NAMALWA (cell line): ENCODE data around the gene GALC.
A peak's percentile ranks its signal among the peaks of the same experiment; 100 is the strongest.

Source experiments
- DNase-seq: peaks from one replicate; pipeline ENCODE4 v3.0.0-alpha.2; 2015; ENCODE audit warnings: low spot score

Gene GALC

DNA sequence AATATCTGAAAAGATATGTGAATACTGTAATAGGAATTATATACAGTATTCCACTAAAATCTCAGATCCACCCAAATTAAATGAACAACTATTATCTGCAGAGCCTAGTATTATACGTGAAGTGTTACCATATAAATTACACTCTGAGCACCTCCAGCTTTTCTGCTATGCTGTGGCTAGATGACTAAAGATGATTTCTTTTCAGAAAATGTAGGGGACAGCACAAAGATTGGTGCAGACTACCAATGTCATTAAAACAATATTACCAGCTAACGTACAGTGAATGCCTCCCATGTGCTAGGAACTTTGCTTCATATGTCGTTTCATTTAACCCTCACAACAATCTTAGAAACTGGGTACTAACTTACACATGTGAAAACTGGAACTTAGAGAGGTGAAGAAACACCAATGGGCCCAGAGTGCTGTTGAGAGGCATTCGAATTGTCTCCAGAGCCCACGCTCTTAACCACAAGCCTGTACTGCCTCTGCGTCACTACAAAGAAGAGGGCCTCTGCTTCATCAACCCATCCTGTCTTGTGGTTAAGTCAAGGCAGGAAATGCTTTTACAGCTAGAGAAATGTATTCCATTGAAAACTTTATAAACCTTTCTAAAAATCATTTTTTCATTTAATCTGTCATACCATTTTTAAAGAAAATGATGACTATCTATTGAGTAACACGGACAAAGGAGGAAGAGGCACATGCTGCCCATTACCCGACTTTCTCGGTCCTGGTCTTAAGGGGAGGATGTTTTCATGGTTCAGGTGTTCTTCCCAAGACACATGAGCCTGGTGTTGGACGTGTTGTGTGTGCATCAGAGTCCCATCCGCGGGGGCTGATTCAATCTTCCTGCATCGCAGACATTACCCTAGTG, 13.2 kb upstream of the GALC start:
- peak; percentile 81 for DNase-seq

DNA sequence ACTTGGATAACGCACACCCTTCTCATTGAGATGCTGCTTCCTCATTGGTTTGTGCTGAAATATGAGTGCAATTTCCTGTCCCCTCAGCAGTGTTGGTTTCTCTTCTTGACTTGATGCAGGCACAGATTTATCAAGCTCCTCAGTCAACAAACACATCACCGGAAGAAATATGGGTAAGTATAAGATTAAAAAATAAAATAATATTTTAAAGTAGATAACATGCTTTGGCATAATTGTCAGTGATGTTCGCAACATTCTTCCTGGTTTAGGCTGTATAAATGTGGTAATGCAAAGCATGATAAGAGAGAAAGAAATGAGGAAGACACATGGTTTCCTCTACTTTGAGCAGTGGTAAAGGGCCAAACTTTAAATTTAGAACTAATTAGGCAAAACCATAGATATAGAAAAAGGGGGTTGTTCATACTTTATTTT, 12.1 kb upstream of the GALC start, which contains the start of gene GPR65:
Gene GPR65, plus strand, starts transcription at position 86 of the 432 bp plus-strand sequence. CDS start 5,713 bp downstream, outside the sequence.
- peak; percentile 83 for DNase-seq

DNA sequence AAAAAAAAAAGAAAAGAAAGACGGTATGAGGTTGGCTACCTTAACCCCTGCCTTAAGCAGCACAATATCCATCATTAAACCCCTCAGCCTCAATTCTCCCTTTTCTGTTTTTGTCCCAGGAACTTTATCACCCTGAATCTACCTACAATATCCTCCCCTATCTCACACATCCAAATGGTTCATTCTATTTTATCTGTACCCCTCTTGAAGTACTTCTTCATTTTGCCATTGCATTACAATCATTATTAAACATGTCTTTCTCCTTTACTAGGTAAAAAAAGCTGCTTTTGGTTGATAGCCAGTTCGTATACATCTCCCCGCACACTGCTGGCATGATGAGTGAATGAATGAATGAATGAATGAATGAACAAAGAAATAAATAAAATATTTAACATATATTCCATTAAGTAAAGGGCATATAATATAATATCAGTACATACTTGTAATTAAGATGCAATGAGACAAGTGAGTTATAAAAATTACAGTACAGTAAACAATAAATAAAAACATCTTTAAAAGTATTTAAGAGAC, 11.6 kb upstream of the GALC start:
- peak; percentile 21 for DNase-seq

DNA sequence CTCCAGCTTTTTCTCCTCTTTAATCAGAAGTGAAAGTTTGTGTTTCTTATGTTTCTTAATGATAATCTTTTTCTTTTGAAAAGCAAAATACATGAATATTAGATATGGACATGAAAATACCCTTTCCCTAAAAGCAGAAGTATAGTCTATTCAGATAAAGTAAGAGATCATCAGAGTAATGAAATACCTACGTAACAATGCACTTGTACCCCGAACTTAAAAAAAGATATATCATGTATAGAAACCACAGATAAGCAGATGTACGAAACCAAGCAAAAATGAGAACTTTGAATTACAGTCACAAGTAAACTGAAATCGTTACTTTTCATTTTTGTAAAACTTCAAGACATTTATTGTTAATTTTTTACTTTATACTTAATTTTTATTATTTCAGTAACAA, 10.4 kb upstream of the GALC start:
- no peak for DNase-seq

DNA sequence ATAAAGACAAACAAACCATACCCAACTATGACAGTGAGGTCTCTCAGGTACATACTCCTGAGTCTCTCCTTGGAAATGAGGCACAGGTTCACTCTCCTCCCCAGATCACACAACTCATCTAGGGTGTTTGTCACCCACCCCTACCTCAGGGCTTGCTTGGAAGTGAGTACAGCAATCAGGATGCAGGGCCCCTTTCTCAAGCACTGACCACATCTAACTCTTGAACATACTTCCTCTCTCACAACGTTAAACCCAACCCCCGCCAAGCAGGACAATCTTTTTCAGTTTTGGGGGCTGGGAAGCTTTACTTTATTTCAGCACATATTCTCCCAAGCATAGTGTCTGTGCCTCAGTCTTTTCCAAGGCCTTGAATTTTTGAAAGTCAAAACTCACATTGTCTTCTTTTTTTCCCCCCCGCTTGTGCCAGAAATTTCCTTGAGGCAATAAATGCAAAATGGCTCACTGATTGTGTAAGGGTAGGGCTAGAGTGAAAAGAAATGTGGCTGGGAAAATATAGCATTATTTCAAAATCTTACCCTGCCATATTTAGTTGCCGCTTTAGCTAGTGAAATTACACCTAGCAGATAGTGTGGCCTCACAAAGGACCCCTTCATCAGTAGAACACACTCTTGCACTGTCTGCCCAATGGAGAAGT, 9.6 kb upstream of the GALC start:
- DNase-seq, result no peak

DNA sequence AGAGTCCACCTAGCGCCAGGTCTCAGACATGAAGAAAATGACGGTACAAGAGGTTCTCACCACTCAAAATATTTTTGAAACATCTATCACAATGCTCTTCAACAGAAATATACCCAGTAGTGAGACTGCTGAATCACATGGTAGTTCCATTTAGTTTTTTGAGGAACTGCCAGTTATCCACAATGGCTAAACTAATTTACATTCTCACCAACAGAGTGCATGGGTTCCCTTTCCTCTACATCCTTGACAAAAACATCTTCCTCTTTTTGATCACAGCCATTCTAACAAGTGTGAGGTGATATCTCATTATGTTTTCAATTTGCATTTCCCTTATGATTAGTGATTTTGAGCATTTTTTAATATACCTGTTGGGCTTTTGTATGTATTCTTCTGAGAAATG, 6.3 kb upstream of the GALC start:
- DNase-seq, result peak; percentile 10

DNA sequence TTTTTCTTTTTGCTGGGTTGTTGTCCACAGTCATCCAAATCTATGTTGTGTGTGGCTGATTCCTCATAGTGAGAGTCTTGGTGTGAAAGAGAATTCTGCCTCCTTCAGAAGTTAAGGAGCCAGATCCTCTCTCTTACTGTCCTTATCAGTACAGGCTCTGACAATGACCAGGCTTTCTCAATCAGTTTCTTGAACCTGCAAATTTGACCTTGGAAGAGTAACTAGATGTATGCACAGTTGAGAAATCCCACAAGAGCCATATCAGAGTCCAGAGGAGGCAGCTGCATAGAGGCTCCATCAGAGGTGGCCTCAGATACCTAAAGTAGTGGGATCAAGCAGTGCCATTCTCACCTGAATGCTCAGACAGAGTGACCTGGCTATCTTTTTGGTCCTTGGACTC, 5.5 kb upstream of the GALC start:
- no peak for DNase-seq

DNA sequence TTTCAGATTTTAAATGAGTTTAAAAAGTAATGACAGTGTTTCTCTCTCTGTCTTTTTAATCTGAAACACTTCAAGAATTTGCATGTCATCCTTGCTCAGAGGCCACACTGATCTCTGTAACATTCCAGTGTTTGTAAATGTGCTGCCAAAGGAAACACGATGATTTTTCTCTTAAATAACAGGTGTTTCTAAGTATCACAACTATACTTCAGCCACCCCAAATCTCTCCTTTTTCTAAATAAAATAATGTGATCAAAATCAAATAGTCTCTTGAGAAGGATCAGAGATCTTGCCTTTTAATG, 3.3 kb upstream of the GALC start:
- DNase-seq, result no peak

DNA sequence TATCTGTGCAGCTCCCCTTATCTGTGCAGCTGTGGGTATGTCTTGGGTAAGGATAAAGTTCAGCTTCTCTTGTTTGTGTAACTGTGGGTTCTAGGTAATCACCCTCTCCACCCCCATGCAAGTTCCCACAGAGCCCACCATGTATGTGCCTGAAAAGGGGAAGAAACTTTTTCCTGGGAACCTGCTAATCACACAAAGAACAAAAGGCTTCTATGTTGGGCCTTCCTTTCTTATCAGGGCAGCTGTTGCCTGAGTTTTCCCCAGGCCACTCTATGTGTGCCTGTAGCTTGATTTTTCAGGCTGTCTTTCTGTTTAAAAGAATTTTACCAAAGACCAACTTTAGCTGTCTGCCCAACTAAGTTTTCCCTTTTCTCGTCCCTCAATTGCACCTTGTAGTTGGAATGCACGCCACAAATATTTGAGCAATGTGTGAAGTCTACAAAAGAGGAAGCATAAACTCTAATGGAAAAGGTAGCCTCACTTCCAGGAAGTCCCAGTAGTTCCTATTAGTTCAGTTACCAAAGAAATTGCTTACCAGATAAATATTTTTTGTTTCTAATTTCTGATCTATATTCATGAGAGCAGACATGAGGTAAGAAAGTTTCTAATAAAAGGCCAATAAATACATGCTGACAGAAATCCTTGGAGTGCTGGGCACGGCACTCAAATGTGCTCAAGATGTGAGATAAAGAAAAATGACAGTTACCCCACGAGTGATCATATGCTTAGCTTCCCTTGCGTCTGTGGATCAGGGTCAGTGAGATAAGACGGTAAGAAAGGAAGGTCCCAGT, 2.7 kb upstream of the GALC start:
- no peak for DNase-seq

DNA sequence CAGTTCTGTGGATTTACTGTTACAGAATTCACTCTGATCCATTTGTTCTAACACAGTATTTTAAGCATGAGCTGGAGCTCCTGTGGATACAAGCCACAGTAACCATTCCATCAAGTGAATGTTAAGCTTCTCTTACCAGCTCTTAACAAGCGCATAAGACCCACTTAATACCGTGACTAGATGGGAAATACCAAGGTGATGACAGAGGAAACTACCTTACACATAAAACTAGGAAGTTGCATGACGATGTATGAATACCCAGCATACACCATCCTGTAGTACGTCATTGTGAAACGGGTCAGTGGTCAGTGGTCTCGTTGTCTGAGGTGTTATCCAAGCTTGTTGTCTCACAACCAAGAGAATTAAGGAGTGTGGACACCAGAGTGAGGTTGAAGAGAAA, 2.0 kb upstream of the GALC start:
- no peak for DNase-seq

DNA sequence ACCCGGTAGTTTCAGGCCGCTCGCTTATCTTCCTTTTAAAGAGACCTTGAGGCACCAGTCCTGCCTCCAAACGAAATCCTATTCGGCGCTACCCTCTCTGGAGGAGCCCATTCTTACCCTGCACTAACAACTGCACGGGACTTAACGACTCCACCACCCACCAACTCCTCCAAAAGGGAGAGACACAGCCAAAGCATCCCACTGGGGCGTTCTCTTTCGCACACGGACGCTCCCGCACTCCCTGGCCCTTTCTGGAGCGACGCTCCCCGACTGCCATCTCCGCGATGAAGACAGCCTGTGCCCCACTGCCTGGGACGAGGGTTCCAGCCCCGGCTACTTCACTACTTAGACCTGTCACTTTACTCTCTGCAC, 650 bp downstream of the GALC start:
- no peak for DNase-seq

DNA sequence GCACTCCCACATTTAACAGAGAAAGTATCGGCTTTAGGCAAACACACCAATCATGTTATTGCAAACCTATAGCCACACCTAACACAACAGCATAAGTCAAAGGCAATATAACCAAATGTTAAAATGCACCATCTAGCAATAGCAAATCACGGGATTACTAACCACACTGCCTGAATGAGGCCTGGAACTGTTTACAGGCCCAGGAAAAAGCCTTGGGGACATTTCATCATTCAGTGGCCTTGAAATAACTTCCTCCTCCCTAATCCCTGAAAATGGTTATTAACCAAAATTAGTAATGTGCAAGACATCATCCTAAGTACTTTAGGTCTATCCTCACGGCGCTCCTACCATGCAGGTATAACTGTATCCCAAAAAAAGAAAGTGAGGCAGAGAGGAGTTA, 2.3 kb downstream of the GALC start:
- DNase-seq, result no peak

DNA sequence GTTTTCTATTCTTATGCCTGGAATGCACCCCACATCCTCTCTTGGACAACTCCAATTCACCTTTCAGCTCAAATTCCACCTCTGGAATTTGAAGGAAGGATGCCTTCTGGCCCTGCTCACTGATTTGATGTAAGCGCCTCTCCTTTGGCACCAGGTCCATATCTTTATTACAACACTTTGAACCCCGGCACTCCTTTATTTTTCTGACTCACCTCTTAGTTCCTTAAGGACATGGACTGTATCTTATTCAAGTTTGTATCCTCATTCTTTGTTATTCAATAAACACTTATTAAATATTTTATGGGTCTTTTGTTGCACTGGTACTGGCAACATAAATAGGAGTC, 3.1 kb downstream of the GALC start:
- no peak for DNase-seq

DNA sequence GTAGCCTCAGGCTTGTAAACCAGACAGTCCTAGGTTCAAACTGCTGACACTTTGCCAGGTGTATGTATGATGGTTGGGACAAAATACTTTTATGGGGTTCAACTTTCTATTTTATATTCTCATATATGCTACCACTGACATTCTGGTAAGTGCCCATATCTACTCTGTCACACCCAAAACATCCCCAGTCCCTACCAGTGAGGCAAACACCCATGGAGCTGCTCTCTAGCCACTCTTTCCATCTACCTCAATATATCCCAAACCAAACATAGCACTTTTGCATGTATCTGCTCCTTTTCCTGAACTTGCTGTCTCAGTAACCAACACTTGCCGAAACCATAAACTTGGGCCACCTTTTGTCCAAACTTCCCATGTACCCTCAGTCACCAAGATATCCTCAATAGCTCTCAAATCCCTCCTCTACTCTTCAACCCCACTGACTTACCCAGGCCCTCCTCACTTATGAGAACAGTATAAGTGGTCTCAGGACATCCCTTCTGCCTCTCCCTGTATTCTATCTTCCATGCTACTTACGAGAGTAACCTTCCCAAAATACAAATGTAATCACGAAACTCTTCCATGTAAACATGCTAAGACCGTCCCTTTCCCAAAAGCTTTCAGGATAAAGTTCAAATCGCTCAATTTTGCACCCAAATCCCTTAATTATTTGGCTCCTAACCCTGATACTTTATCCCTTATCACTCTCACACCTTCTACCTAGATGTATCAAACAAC, 3.6 kb downstream of the GALC start:
- no peak for DNase-seq

DNA sequence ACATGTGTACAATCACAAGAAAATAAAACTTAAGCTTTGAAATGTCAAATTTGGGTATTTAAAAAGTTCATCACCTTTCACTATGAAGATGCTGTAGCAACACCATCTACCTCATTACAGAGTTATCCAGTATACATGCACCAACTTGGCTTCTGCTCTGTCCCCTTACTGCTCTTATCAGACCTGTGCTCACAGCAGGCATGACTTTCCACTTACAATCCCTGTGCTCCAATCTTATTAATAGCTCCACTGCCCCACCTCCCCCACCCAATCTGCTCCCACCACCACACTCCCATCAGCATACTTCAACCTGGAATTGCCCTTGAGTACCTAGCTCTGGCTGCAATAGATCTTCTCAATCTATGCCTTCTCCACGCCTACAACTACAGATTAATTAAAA, 13.3 kb downstream of the GALC start:
- no peak for DNase-seq

DNA sequence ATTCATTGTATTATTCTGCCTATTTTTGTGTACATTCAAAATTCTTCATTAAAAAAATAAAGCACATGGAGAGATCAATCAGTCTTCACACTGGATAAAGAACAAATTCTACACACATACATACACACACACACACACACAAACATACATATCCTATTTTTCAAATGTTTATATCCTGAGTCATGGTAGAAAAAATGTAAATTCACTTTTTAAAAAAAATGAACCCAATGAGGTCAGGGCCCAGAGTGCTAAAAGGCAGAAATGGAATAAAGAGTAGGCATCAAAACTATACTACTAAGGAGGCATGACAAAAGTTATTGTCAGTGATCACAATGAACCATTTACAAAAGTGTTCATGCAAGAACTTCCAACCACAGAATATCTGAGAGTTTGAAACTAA, 17.3 kb downstream of the GALC start:
- no peak for DNase-seq

DNA sequence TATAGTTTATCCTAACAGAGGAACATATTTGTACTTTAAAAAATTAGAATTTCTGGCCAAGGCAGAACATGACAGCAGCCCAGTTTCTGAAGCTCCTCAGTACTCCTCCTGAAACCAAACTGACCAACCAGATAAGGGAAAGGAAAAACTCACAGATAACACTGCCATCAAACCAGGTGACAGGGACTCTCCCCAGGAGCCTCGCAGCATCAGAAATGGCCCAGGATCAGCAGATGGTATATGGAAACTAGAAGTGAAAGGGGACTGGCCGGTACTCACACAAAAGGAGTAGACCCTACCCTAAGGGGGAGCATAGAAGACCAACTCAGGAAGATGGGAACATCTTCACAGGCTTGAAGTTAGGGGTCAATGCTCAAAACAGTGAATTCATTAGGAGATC, 22.0 kb downstream of the GALC start:
- no peak for DNase-seq

DNA sequence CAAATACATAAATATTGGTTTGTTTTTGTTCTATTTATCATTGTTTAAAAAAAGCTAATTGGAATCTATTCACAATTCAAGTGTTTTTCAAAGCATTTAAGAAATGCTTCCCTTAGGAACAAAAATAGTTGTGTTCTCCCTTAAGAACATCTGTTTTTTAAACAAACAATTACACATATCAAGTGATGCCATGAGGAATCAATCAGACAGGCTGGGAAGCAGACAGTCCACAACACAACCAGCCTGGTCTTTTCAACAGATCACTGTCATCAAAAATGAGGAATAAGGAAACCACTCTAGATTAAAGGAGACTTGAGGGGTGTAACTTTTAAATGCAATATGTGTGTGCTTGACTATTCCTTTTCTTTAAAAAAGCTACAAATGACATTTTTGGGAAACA, 25.5 kb downstream of the GALC start:
- DNase-seq, result no peak

DNA sequence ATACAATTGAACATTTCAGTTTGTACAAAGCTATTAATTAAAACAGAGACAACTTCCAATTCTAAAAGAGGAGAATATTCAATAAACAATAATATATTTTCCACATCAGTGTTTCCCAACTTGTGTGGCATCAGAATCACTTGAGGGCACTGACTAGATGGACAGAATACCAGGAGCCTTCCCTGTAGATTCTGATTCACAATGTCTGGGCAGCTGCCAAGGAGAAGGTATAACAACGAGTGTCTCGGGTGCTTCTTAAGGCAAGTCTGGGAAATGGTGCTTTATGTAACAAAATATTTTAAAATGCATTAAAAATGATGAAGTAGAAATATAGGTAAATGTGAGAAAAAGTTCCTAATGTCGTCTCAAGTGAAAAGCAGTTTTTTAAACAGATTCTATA, 26.2 kb downstream of the GALC start:
- no peak for DNase-seq

DNA sequence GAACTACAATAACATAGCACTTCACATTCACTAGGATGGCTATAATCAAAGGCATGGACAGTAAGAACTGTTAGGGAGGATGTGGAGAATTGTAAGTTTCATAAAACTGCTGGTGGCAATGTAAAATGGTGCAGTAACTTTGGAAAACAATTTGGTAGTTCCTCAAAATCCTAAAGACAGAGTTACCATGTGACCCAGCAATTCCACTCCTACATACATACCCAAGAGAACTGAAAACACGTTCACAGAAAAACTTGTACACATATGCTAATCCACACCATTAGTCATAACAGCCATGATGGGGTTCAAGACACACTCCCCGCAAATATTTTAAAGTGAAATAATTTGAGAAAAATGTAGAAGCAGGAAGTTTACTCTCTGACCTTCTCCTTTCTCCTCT, 31.7 kb downstream of the GALC start:
- no peak for DNase-seq

DNA sequence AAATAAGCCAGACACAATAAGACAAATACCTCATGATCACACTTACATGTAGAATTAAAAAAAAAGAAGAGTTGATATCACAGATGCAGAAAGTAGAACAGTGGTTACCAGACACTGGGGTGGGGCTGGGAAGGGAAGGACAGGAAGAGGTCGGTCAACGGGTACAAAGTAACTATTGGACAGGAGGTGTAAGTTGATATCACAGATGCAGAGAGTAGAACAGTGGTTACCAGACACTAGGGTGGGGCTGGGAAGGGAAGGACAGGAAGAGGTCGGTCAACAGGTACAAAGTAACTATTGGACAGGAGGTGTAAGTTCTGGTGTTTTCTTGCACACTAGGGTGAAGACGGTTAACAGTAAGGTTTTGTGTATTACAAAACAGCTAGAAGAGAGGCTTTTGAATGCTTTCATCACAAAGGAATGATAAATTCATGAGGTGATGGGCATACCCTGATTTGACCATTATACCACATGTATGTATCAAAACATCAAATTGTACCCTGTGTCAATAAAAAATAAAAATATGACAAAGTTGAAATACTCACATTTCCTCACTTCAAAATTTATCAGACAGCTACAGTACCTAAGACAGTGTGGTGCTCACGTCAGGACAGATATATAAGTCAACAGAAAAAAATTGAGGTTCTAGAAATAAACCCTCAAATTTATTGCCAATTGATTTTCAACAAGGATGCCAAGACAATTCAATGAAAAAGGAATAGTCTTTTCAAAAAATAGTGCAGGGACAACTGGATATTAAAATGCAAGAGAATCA, 32.8 kb downstream of the GALC start:
- no peak for DNase-seq
